AG04450 (cell line): ENCODE data around the gene TSHR. TPM values are rescaled to one million over a fixed set of nuclear protein-coding genes. Genes with fewer than 3 reads are reported as not detected.

Experiments used
- CTCF ChIA-PET: fragments of 300-600, 350-600 bp; formaldehyde crosslinking; extraction: SDS; loops from one replicate; lab custom pipeline; 2022; ENCODE audit warnings: antibody characterized with exemption, inconsistent platforms; lab: Charles Lee
- POLR2A ChIA-PET: fragments of 350-600 bp; formaldehyde crosslinking; extraction: SDS; loops from one replicate; lab custom pipeline; 2021; ENCODE audit warnings: antibody characterized with exemption, inconsistent platforms; lab: Yijun Ruan, JAX
- DNase-seq: peaks from one replicate; pipeline ENCODE4 v3.0.0-alpha.2; 2011; ENCODE audit warnings: low read depth, low spot score
- H3K27ac ChIP-seq: one replicate; pipeline ENCODE4 v1.5.1; 2012; ENCODE audit warnings: low read depth, low read length, control low read depth
- H3K27me3 ChIP-seq: one replicate; pipeline ENCODE4 v1.6.0; 2012; ENCODE audit warnings: low read length; ENCODE audit not compliant: control insufficient read depth, insufficient read depth
- H3K4me3 ChIP-seq: 2 replicates; pipeline ENCODE4 v1.5.1; 2011; ENCODE audit warnings: mild to moderate bottlenecking, low read depth, low read length, control low read depth
- H3K9me3 ChIP-seq: 2 replicates; pipeline ENCODE4 v1.5.1; 2012; ENCODE audit warnings: low read length; ENCODE audit not compliant: control insufficient read depth, insufficient read depth
- CTCF ChIP-seq: IDR thresholded peaks from 2 replicates; pipeline ENCODE4 v1.5.1; 2011; ENCODE audit warnings: low read depth, low read length, control low read depth, inconsistent platforms
- polyA plus RNA-seq: library from polyadenylated mRNA; depleted of rRNA; stranded (reverse); fragments of >200 nt; gene quantifications from 2 replicates; pipeline ENCODE4 v1.2.3, GENCODE V29; 2011

TSHR gene
- polyA plus RNA-seq, 1 experiment: not detected

GRCh38 chr14:81125536-81125935, 170.1 kb downstream of the TSHR start:
- H3K4me3 ChIP-seq: no peak overlapping the region
- no peaks in the 10 kb centered on the region for H3K9me3 ChIP-seq
- CTCF ChIA-PET: no interaction called here
- no peak for TF ChIP-seq CTCF
- POLR2A ChIA-PET: no interaction called here
- no peaks in the 10 kb centered on the region for H3K27me3 ChIP-seq
- no peak for DNase-seq
- no peak overlapping the region for H3K27ac ChIP-seq

GRCh38 chr14:81127785-81128184, 172.4 kb downstream of the TSHR start:
- ChIA-PET POLR2A (no interaction called here), CTCF (no interaction called here)
- no peak for DNase-seq
- no peak overlapping the region for H3K27ac ChIP-seq
- no peak overlapping the region for H3K4me3 ChIP-seq
- H3K9me3 ChIP-seq: no peaks in the 10 kb centered on the region
- H3K27me3 ChIP-seq: no peaks in the 10 kb centered on the region
- no peak for TF ChIP-seq CTCF

GRCh38 chr14:81129242-81129641, 173.8 kb downstream of the TSHR start:
- POLR2A ChIA-PET: no interaction called here
- TF ChIP-seq CTCF: no peak
- Histone ChIP-seq H3K4me3 (no peak overlapping the region), H3K27ac (no peak overlapping the region), H3K27me3 (no peaks in the 10 kb centered on the region), H3K9me3 (no peaks in the 10 kb centered on the region)
- CTCF ChIA-PET: no interaction called here
- no peak for DNase-seq

GRCh38 chr14:81132468-81132867, 177.0 kb downstream of the TSHR start:
- Histone ChIP-seq H3K27ac (no peak overlapping the region), H3K4me3 (no peak overlapping the region), H3K27me3 (no peaks in the 10 kb centered on the region), H3K9me3 (no peaks in the 10 kb centered on the region)
- ChIA-PET CTCF (interaction anchor here (1.0 to 1.2 kb wide), 2 partner anchors 13 to 39 kb away, joined by 3 read pairs; no protein-coding TSS in a partner anchor), POLR2A (no interaction called here)
- no peak for TF ChIP-seq CTCF
- DNase-seq: no peak

GRCh38 chr14:81133400-81133799, 178.0 kb downstream of the TSHR start:
- no peak for DNase-seq
- H3K9me3 ChIP-seq: no peaks in the 10 kb centered on the region
- TF ChIP-seq CTCF: no peak
- no peak overlapping the region for H3K4me3 ChIP-seq
- H3K27ac ChIP-seq: no peak overlapping the region
- no peaks in the 10 kb centered on the region for H3K27me3 ChIP-seq
- ChIA-PET CTCF (interaction anchor here (1.0 to 1.2 kb wide), 2 partner anchors 12 to 38 kb away, joined by 3 read pairs; no protein-coding TSS in a partner anchor), POLR2A (no interaction called here)
